K562 (cell line): Measurements from ENCODE around the gene PLRG1. TPM values are rescaled to one million over a fixed set of nuclear protein-coding genes. Genes with fewer than 3 reads are reported as not detected.

ENCODE experiments used
- ZNF407 ChIP-seq: fragments of 450-650 bp; IDR thresholded peaks from 2 replicates; pipeline ENCODE4 v1.6.1; 2016; ENCODE audit warnings: low read depth
- polyA plus RNA-seq, 8 experiments: library from polyadenylated mRNA; depleted of rRNA in 4 of 8; stranded (reverse) in 5 of 8; unstranded in 3 of 8; fragments of >200 nt; fragmentation: Nextera tagmentation in 2 of 8; fragmentation: Illumina TruSeq in 1 of 8; extraction: Ambion mirVana in 2 of 8; extraction: Trizol in 1 of 8; gene quantifications; 2 replicates each; pipeline versions ENCODE4 v1.2.1 to v1.2.3, GENCODE V29; 2011 to 2014; ENCODE audit warnings: inconsistent platforms in 1 of 8, missing spikeins in 1 of 8
- total RNA-seq, 7 experiments: library from RNA; depleted of rRNA in 6 of 7; stranded (reverse); fragments of >200 nt in 6 of 7; fragmentation: Illumina TruSeq in 2 of 7; extraction: Trizol in 2 of 7; gene quantifications; 2 replicates each; pipeline versions ENCODE4 v1.2.1 to v1.2.3, GENCODE V29; 2011 to 2021; ENCODE audit warnings: low replicate concordance in 1 of 7

The PLRG1 gene
- total and polyA plus RNA-seq, 9 of the 15 experiments (the other 6 are each of a cell fraction or from before 2014, with no cell fraction given), result 48.0 to 248 (median 120) TPM

- no peak for TF ChIP-seq ZNF407
Observed at GRCh38 chr4:154573190-154573870, 23.1 kb upstream of the PLRG1 start (continued).
